Activated CD8-positive, alpha-beta T cell treated with anti-CD3 and anti-CD28 coated beads for 36 hours (primary cell): ENCODE results near the gene NEK7. TPM values are rescaled to one million over a fixed set of nuclear protein-coding genes. Genes with fewer than 3 reads are reported as not detected.

ENCODE experiments used
- ATAC-seq: fragments of 200-7000 bp; cut with Tn5 transposase; one replicate; pipeline ENCODE4 v1.10.0; 2021; ENCODE audit warnings: mild to moderate bottlenecking, moderate library complexity
- CTCF ChIA-PET: fragments of 350-600 bp; sonication (Branson Sonifier 250); formaldehyde crosslinking; loops from one replicate; lab custom pipeline; 2021; ENCODE audit warnings: antibody characterized with exemption; lab: Charles Lee
- POLR2A ChIA-PET: fragments of 350-600 bp; sonication (Branson Sonifier 250); formaldehyde crosslinking; loops from one replicate; lab custom pipeline; 2021; ENCODE audit warnings: antibody characterized with exemption; lab: Charles Lee
- DNase-seq: peaks from one replicate; pipeline ENCODE4 v3.0.0-alpha.2; 2020
- H3K27ac Mint-ChIP-seq: one replicate; pipeline ENCODE4 v1.8.0; 2021; ENCODE audit warnings: mild to moderate bottlenecking, mixed read lengths
- H3K27me3 Mint-ChIP-seq: one replicate; pipeline ENCODE4 v1.8.0; 2021; ENCODE audit warnings: mixed read lengths
- H3K36me3 Mint-ChIP-seq: one replicate; pipeline ENCODE4 v1.8.0; 2021; ENCODE audit warnings: low read depth, mixed read lengths
- H3K4me1 Mint-ChIP-seq: one replicate; pipeline ENCODE4 v1.8.0; 2021; ENCODE audit warnings: low read depth, mixed read lengths
- H3K4me3 Mint-ChIP-seq: one replicate; pipeline ENCODE4 v1.8.0; 2021; ENCODE audit warnings: mild to moderate bottlenecking, moderate library complexity, mixed read lengths
- H3K9me3 Mint-ChIP-seq: one replicate; pipeline ENCODE4 v1.8.0; 2021; ENCODE audit warnings: mixed read lengths
- CTCF ChIP-seq: fragments of 200-600 bp; IDR thresholded peaks from one replicate; pipeline ENCODE4 v1.8.0; 2022; ENCODE audit warnings: antibody characterized with exemption, mild to moderate bottlenecking
- intact Hi-C: fragments of 100-400 bp; cut with micrococcal nuclease; formaldehyde crosslinking; loops from one replicate; pipeline ENCODE4 v1.10.0; 2022
- total RNA-seq, 2 experiments: library from RNA; stranded (reverse); gene quantifications; one replicate each; pipeline ENCODE4 v1.2.3, GENCODE V29; 2021

The NEK7 gene
- total RNA-seq, 2 experiments from 2014 or later, result 71.4 to 76.4 TPM

GRCh38 chr1:198360208-198360729 is 203.5 kb downstream of the NEK7 start:
- H3K4me3 Mint-ChIP-seq, result no peak overlapping the region
- POLR2A ChIA-PET, result no interaction called here

GRCh38 chr1:198361237-198361767 is 204.5 kb downstream of the NEK7 start:
- Mint-ChIP-seq H3K36me3 (no peaks in the 10 kb centered on the region), H3K27me3 (no peaks in the 10 kb centered on the region), H3K27ac (no peak overlapping the region), H3K4me1 (peaks cover 2% of the 10 kb centered on the region), H3K9me3 (no peaks in the 10 kb centered on the region), H3K4me3 (no peak overlapping the region)
- CTCF ChIA-PET, result no interaction called here
- POLR2A ChIA-PET, result no interaction called here
- intact Hi-C loops, result no loop called here
- DNase-seq (no peak), ATAC-seq (no peak)
- no peak for TF ChIP-seq CTCF

More at GRCh38 chr1:198360208-198360729, 203.5 kb downstream of the NEK7 start:
- no peaks in the 10 kb centered on the region for H3K36me3 Mint-ChIP-seq
- TF ChIP-seq CTCF, result no peak
- DNase-seq (no peak), ATAC-seq (no peak)
- no peaks in the 10 kb centered on the region for H3K27me3 Mint-ChIP-seq
- H3K4me1 Mint-ChIP-seq, result peaks cover 2% of the 10 kb centered on the region
- CTCF ChIA-PET, result no interaction called here
- intact Hi-C loops, result no loop called here
- no peak overlapping the region for H3K27ac Mint-ChIP-seq
- H3K9me3 Mint-ChIP-seq, result no peaks in the 10 kb centered on the region

- H3K27ac Mint-ChIP-seq, result no peak overlapping the region
- H3K4me1 Mint-ChIP-seq, result peaks cover 5% of the 10 kb centered on the region
- H3K4me3 Mint-ChIP-seq, result no peak overlapping the region
- peak; percentile 60 for ATAC-seq
- no peaks in the 10 kb centered on the region for H3K27me3 Mint-ChIP-seq
- ChIA-PET CTCF (interaction anchor here (0.9 to 2.2 kb wide), 2 partner anchors 10 to 322 kb away, joined by 3 to 6 read pairs; no protein-coding TSS in a partner anchor), POLR2A (no interaction called here)
- TF ChIP-seq CTCF, result no peak
- peaks cover 10% of the 10 kb centered on the region for H3K9me3 Mint-ChIP-seq
- H3K36me3 Mint-ChIP-seq, result no peaks in the 10 kb centered on the region
- intact Hi-C loops, result no loop called here
- no peak for DNase-seq
These were observed 206.9 kb downstream of the NEK7 start for GRCh38 chr1:198363625-198364151.

GRCh38 chr1:198364471-198364870 is 207.7 kb downstream of the NEK7 start:
- TF ChIP-seq CTCF, result no peak
- peaks cover 17% of the 10 kb centered on the region for H3K9me3 Mint-ChIP-seq
- ATAC-seq (no peak), DNase-seq (no peak)
- H3K27me3 Mint-ChIP-seq, result no peaks in the 10 kb centered on the region
- ChIA-PET CTCF (interaction anchor here (0.9 to 2.2 kb wide), 2 partner anchors 11 to 321 kb away, joined by 3 to 6 read pairs; no protein-coding TSS in a partner anchor), POLR2A (no interaction called here)
- H3K4me3 Mint-ChIP-seq, result no peak overlapping the region
- H3K27ac Mint-ChIP-seq, result no peak overlapping the region
- intact Hi-C loops, result no loop called here
- H3K36me3 Mint-ChIP-seq, result peaks cover 6% of the 10 kb centered on the region
- H3K4me1 Mint-ChIP-seq, result peaks cover 5% of the 10 kb centered on the region

GRCh38 chr1:198367296-198367695 is 210.5 kb downstream of the NEK7 start:
- Mint-ChIP-seq H3K9me3 (peaks cover 21% of the 10 kb centered on the region), H3K4me3 (no peak overlapping the region), H3K36me3 (peaks cover 9% of the 10 kb centered on the region), H3K4me1 (peaks cover 5% of the 10 kb centered on the region), H3K27me3 (no peaks in the 10 kb centered on the region), H3K27ac (no peak overlapping the region)
- DNase-seq, result no peak
- ATAC-seq, result no peak
- intact Hi-C loops, result no loop called here
- ChIA-PET CTCF (interaction anchor here (0.9 to 2.1 kb wide), 4 partner anchors 9 to 841 kb away, joined by 3 to 6 read pairs (median 3); no protein-coding TSS in a partner anchor), POLR2A (no interaction called here)
- TF ChIP-seq CTCF, result no peak
